NCI-H2227 treated with DMSO at 0.1 percent for 48 hours (cell line): ENCODE measurements around the gene PPP1R12B.
"Not testable (repeated sequence)": the region's sequence is repeated elsewhere in the genome, so short reads cannot be mapped to it uniquely, and the experiment has no call there.

ENCODE experiments used
- DNase-seq: peaks from one replicate; lab custom pipeline; 2025; lab: John Stamatoyannopoulos, UW

Gene PPP1R12B

DNA sequence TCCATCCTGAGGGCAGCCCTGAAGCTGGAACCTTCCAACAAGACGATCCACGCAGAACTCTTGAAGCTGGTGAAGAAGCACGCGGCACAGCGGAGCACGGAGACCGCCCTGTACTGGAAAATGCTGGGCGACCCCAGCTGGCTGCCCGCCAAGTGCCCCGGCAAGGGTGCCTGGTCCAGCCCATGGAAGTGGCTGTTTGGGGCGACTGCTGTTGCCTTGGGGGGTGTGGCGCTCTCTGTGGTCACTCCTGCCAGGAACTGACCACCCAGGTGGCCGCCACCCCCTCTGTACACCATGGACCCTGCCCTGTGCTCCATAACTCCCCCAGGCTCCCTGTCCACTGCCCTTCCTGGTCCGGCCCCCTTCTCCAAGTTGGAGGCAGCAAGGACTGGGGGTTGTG is 90.8 kb downstream of the PPP1R12B start:
- no peak for DNase-seq

- not testable (repeated sequence) for DNase-seq
These were observed 99.6 kb downstream of the PPP1R12B start for GRCh38 chr1:202448140-202448539.

DNA sequence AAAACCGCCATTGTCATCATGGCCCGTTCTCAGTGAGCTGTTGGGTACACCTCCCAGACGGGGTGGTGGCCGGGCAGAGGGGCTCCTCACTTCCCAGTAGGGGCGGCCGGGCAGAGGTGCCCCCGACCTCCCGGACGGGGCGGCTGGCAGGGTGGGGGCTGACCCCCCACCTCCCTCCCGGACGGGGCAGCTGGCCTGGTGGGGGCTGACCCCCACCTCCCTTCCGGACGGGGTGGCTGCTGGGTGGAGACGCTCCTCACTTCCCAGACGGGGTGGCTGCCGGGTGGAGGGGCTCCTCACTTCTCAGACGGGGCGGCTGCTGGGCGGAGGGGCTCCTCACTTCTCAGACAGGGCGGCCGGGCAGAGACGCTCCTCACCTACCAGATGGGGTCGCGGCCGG is 103.1 kb downstream of the PPP1R12B start:
- not testable (repeated sequence) for DNase-seq

- no peak for DNase-seq
These were observed 104.0 kb downstream of the PPP1R12B start for GRCh38 chr1:202452508-202452907.

GRCh38 chr1:202456372-202457169 is 108.1 kb downstream of the PPP1R12B start:
- DNase-seq = not testable (repeated sequence)

DNA sequence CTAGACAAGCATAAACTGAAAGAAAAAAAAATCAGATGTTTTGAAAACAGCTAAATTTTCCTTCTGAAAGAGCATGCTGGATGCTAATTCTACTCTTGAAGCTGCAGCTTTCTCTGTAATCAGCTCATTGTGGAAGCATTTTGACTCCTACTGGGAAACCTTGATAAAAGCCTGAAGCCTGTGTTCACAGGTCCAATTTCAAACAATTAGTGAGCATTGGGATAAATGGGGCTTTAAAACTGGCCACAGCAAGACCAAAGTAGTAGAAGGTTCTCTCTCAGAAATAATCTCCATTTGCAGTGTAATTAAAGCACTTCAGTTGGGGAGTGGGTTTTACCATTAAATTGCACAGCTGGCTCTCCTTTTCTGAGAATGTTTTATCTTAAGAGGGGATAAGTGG is 110.2 kb downstream of the PPP1R12B start:
- DNase-seq = peak; percentile 81

DNA sequence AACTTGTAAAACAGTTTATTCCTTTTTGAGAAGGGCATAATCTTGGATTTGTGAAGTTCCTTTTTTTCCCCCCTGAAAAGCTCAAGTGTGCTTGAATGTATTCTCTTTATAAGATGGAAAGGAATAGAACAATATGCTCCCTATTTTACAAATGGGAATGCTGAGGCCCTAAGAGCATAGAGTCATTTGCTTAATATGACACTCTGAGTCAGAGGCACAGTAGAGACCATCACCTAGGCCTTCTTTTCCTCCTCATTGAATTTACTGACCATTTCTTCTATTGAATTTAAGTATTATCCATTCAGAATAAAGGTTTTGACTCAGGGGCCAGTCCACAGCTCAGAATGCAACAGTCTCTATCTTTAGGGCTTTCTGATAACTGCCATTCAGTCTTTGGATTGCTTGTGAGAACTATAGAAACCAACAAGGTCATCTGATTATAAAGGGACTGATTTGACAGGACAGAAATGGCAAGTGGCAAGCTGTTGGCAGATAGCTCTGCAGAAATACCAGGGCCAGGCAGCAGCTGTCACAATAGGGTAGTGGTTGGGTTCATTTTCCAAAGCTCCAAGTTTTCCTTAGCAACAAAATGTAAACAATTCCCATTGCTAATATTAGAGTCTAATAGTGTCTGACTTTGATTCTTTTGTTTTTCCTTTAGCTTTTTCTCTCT is 111.1 kb downstream of the PPP1R12B start:
- not testable (repeated sequence) for DNase-seq

DNA sequence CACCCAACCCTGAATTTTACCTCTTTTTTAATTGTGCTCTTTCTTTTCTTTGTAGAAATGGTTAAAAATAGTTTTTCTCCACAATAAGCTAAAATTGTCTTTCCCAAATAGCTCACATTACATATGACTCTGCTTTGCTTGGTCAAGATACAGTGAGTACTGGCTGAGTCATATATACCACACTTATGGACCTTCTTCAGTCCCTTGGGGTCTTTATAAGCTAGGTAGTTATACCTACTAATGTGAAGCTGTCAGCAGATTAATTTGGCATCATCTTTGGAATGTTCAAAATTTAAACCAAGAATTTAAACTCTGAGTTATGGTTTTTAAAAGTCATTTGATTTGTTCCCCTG is 111.6 kb downstream of the PPP1R12B start:
- DNase-seq = not testable (repeated sequence)

DNA sequence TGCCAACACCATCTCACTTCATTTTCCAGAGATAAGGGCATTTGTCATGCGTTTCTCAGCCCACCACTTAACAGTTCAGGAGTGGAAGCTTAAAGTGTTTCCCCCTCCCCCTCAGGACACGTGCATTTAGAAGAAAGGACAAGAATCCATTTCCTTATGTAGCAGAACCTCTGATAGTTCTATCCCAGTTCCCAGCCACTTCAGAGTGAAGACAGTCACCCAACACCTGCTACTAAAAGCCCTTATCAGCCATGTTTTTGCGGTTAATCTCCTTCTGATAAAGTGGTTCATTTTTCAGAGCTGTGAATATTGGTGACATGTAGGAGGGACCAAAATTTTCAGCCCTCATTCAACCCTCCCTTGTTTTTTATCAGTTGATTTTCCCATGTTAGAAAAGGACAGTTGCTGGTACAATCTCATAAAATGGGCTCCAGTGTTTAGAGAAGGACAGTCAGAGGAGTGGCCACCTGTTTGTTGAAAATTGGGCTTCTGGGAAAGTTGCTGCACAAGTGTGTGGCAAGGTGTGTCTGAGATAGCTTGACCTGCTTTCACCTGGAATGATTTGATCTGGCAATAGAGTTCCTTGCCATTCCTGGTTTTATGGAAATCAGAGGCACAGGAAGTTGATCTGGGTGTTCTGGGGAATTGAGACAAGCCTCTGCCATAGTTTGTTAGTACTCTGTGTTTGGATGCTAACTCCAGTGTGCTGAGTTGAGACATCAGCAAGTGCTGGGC is 114.0 kb downstream of the PPP1R12B start:
- DNase-seq = peak; percentile 37

- DNase-seq = peak; percentile 30
These were observed 115.7 kb downstream of the PPP1R12B start for GRCh38 chr1:202464153-202464742.

DNA sequence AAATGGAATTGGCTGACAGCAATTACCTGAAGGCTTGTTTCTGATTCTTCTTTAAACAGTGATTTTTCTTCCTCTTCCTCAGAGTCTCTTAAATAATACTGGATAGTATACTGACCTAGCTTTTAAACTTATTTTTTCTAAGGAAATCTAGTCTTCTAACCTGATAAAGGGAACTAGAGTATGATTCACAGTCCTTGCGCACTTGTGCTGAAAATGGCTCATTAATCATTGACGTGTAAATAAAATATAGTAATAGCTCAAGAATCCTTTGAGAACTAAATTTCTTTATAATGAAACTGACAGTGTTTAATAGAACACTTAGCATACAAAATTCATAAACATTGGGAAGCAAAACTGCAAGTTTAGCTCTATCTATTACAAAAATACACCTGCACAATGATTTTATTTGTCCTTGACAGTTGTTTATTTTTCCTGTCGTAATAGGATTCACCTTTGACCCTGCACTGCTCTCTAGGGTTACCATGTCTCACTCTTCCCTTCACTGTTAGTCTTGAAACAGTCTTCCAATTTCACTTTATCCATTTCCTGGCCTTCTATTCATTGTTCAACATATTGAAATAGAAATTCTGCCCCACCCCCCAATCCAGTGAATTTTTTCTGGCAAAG is 117.3 kb downstream of the PPP1R12B start:
- DNase-seq = not testable (repeated sequence)

DNA sequence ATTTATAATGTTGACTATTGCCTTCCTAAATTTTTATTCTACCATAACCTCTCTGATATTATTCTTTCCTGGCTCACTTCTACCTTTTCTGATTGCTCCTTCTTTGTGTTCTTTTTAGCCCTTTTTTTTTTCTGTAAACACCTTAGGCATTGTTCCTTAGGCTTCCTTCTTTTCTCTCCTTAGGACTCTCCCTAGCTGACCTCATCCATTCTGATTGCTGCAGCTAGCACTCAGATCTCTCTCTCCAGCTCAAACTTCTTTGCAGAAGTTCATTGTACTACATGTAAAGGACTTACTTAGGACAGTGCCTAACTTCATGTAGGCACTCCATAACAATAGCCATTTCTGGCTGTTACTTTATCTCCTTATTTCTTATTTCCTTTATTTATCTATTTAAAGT is 117.8 kb downstream of the PPP1R12B start:
- not testable (repeated sequence) for DNase-seq

DNA sequence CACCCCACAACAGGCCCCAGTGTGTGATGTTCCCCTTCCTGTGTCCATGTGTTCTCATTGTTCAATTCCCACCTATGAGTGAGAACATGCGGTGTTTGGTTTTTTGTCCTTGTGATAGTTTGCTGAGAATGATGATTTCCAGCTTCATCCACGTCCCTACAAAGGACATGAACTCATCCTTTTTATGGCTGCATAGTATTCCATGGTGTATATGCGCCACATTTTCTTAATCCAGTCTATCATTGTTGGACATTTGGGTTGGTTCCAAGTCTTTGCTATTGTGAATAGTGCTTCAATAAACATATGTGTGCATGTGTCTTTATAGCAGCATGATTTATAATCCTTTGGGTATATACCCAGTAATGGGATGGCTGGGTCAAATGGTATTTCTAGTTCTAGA is 118.9 kb downstream of the PPP1R12B start:
- not testable (repeated sequence) for DNase-seq

- not testable (repeated sequence) for DNase-seq
These were observed 120.2 kb downstream of the PPP1R12B start for GRCh38 chr1:202468695-202469094.

GRCh38 chr1:202469123-202469522 is 120.6 kb downstream of the PPP1R12B start:
- DNase-seq = not testable (repeated sequence)

DNA sequence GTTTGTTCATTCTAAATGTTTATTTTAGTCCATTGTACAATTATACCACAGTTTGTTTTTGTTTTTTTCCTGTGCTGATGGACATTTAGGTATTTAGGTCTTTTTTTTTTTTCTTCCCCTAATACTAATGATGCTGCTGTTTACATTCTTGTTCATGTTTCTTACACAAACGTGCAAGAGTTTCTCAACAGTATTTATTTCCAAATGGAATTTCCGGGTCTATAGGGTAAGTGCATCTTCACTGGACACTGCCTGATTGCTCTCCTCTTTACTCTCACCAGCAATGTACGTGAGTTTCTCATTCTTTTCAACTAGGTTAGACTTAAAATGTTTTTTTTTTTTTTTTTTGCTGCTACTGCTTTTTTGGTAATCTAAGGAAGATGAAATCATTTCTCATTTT is 122.7 kb downstream of the PPP1R12B start:
- DNase-seq = no peak

GRCh38 chr1:202472347-202473124 is 124.0 kb downstream of the PPP1R12B start:
- DNase-seq = not testable (repeated sequence)

DNA sequence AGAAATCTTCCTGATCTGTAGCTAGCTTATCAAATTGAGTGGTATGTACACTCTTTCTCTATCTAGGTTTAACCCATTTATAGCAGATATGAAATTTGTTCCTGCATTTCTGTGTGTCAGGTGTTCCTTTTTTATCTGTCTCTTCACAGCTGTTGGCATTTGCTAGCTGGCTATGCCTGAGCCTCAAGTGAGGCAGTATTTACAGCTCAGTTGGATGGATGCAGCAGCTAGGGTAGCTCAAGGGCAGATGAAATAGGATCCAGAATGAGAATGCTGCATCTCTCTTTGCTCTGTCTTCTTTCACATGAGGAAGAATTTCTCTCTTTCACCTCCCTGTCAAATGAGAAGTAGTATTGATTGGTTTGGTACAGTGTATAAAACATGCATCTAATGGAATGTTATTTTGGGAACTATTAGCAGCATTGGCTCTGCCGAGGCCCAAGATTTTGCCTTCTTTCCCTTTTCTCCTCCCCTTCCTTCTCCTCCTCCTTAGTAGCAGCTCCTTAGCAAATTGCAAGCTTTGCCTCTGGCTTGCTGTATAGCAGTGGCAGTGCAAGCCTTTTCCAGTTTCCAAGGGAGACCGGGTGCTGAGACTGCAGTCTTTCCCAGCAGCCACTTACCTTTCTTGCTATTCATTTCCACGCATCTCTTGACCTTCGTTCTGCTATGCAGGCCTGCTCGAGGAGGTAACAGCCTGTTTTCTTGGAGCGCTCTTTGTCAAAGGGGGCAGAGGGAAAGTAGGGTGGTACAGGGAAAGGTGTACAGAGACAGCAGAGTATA is 125.0 kb downstream of the PPP1R12B start:
- DNase-seq = peak; percentile 69

GRCh38 chr1:202479661-202480060 is 131.2 kb downstream of the PPP1R12B start:
- not testable (repeated sequence) for DNase-seq

GRCh38 chr1:202480640-202481039 is 132.1 kb downstream of the PPP1R12B start:
- DNase-seq = not testable (repeated sequence)
